ENCODE results near the gene NUPR1.
A peak's percentile ranks its signal among the peaks of the same experiment; 100 is the strongest.
"Not testable (repeated sequence)": the region's sequence is repeated elsewhere in the genome, so short reads cannot be mapped to it uniquely, and the experiment has no call there.

NUPR1 gene

DNA sequence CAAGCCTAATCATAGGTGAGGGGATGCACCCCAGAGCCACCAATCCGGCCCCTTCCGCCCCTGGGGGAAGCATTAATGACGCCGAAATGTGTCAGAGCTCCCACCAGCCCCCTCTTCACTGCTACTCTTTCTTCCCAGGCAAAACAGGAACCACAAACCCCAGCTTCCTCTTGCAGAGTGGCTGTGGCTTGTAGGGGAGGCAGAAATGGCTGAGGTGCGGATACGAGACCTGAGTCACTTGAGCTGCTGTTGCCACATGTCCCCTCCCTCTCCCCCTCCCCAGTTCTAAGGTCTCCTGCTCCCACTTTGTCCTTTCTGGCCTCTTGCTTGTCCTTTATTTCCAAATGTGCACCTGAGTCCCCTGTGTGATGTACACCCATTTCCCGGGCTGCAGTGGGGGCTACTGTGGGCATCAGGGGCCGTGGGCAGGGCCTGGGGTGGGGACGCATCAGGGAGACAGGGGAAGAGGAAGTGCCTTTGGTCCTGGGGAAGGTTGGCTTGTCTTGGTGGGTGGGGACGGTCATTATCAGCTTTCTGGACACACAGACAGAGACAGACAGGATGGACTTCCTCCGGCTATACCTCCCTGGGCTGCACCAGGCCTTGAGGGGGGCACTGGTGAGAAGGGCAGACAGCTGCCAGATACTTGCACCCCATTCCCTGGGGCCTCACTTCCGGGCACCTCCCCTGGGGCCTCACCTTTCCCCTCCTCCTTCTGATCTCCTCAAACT, 44.5 kb downstream of the NUPR1 start, which contains the start of gene APOBR:
Gene APOBR, plus strand, starts transcription at position 523 of the 731 bp plus-strand sequence. Its CDS starts 39 bp downstream, at position 562.
- no peaks in the 10 kb centered on the region for H3K9me3 ChIP-seq
- no peaks in the 10 kb centered on the region for H3K4me1 ChIP-seq
- no peaks in the 10 kb centered on the region for H3K36me3 ChIP-seq
- DNase-seq, result no peak
- H3K27me3 ChIP-seq, result no peaks in the 10 kb centered on the region
- H3K4me3 ChIP-seq (ENCODE audit: low read depth, low read length), result no peak within 1 kb of the TSS
- TF ChIP-seq, protein P1, sequence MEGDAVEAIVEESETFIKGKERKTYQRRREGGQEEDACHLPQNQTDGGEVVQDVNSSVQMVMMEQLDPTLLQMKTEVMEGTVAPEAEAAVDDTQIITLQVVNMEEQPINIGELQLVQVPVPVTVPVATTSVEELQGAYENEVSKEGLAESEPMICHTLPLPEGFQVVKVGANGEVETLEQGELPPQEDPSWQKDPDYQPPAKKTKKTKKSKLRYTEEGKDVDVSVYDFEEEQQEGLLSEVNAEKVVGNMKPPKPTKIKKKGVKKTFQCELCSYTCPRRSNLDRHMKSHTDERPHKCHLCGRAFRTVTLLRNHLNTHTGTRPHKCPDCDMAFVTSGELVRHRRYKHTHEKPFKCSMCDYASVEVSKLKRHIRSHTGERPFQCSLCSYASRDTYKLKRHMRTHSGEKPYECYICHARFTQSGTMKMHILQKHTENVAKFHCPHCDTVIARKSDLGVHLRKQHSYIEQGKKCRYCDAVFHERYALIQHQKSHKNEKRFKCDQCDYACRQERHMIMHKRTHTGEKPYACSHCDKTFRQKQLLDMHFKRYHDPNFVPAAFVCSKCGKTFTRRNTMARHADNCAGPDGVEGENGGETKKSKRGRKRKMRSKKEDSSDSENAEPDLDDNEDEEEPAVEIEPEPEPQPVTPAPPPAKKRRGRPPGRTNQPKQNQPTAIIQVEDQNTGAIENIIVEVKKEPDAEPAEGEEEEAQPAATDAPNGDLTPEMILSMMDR (IDR thresholded peaks at IDR 0.05; ENCODE audit: low read depth, low read length), result no peak

DNA sequence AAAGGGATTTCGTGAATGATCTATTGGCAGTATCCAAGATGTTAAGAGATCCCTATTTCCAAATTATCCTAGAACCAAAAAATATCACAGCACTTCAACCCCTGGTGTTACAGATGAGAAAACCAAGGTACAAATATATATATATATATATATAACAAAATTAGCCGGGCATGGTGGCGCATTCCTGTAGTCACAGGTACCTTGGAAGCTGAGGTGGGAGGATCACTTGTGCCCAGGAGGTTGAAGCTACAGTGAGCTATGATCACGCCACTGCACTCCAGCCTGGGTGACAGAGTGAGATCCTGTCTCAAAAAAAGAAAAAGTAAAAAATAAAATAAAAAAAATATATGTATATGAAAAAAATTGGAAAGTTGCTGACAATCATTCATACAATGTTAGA, 46.3 kb downstream of the NUPR1 start:
- Histone ChIP-seq H3K36me3 (peaks cover 8% of the 10 kb centered on the region; the same call in 1 of the 2 replicates), H3K9me3 (no peaks in the 10 kb centered on the region), H3K4me1 (no peaks in the 10 kb centered on the region), H3K27me3 (no peaks in the 10 kb centered on the region), H3K4me3 (ENCODE audit: low read depth, low read length) (peak overlapping the region; percentile 97)
- TF ChIP-seq, protein P1 (IDR thresholded peaks at IDR 0.05; ENCODE audit: low read depth, low read length), result no peak
- no peak for DNase-seq

DNA sequence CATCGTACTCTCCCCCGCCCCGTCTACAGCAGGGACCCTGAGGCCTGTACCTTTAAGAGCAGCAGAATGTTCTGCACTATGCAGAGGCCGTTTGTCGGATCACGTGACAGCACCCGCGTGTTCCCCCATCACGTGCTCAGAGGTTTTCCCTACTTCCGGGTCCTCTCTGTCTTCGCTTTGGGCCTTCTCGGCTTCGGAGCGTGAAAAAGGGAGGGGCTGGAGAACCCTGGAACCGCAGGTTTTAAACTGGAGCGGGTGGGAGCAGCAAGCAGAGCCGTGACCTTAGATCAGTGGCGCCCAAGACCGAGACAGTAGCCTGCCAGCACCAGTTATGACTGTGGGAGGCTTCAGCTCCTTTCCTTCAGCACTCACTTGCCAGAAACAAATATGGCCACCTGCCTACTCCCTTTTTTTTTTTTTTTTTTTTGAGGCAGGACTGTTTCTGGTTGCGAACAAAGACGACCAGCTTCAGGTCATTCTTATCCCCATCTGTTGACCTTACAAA, 46.8 kb downstream of the NUPR1 start, which contains the start of gene CLN3:
Gene CLN3, minus strand, starts transcription at position 105 of the 505 bp plus-strand sequence. CDS start 315 bp downstream, outside the sequence.
- peak; percentile 92 for DNase-seq
- TF ChIP-seq, protein P1 (IDR thresholded peaks at IDR 0.05; ENCODE audit: low read depth, low read length), result no peak
- no peaks in the 10 kb centered on the region for H3K4me1 ChIP-seq
- no peaks in the 10 kb centered on the region for H3K27me3 ChIP-seq
- peaks cover 8% of the 10 kb centered on the region; the same call in 1 of the 2 replicates for H3K36me3 ChIP-seq
- peak within 1 kb of the TSS; percentile 97 for H3K4me3 ChIP-seq (ENCODE audit: low read depth, low read length)
- no peaks in the 10 kb centered on the region for H3K9me3 ChIP-seq

DNA sequence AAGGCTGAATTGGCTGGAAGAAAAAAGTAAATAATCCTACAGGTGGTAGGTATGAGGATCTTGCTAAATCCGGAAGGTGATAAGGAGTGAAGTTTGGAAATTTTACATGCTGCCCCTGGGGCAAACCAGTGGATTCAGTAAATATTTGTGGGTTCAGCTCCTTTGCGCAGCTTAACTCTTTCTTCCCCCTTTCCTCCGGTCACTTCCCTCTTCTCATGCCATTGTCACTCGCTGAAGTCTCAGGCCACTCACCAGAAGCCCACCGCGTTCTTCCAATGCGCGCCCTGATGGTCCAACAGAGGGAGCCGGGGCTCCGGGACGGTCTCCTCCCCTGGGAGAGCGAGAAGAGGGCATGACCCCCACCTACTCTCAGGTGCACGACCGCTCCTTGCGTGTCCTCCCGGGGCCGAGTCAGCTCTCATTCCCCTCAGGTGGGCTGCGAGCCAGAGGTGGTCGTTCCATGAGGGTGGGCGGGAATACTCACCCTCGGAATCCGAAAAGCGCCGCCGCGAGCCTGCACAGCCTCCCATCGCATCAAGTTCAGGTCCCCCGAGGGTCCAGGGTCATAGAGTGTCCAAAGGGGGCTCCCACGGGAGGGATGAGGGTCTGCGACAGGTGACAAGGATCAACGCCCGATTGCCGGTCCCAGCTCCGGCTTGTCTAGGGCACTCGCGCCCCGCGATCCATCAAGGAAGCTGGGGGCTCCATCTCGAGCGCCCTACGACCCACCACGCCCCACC, 47.4 kb downstream of the NUPR1 start:
- no peaks in the 10 kb centered on the region for H3K4me1 ChIP-seq
- H3K36me3 ChIP-seq, result peaks cover 8% of the 10 kb centered on the region; the same call in 1 of the 2 replicates
- TF ChIP-seq, protein P1 (IDR thresholded peaks at IDR 0.05; ENCODE audit: low read depth, low read length), result peak; percentile 25; the same call in 1 of the 2 replicates
- H3K4me3 ChIP-seq (ENCODE audit: low read depth, low read length), result peak overlapping the region; percentile 97
- DNase-seq, result peak; percentile 33
- no peaks in the 10 kb centered on the region for H3K27me3 ChIP-seq
- no peaks in the 10 kb centered on the region for H3K9me3 ChIP-seq

DNA sequence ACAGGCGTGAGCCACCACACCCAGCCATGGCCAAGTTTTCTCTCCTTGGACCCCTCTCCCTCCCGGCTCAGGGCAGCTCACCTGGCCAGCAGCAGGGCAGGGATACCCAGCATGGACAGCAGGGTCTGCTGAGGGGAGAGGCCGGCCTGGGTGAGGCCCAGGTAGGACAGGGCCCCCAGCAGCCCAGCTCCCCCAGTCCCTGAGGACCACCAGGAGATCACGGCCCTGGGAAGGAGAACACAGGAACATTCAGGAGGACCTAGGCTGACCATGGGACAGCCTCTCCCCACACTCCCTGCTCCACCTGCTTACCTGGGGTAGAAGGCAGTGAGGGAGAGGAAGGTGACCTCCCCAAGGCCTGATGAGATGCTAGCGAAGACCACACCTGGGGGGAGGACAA, 52.5 kb downstream of the NUPR1 start:
- DNase-seq, result no peak
- no peaks in the 10 kb centered on the region for H3K9me3 ChIP-seq
- H3K4me1 ChIP-seq, result no peaks in the 10 kb centered on the region
- no peaks in the 10 kb centered on the region for H3K27me3 ChIP-seq
- TF ChIP-seq, protein P1 (IDR thresholded peaks at IDR 0.05; ENCODE audit: low read depth, low read length), result no peak
- peaks cover 17% of the 10 kb centered on the region for H3K36me3 ChIP-seq
- no peak overlapping the region for H3K4me3 ChIP-seq (ENCODE audit: low read depth, low read length)

DNA sequence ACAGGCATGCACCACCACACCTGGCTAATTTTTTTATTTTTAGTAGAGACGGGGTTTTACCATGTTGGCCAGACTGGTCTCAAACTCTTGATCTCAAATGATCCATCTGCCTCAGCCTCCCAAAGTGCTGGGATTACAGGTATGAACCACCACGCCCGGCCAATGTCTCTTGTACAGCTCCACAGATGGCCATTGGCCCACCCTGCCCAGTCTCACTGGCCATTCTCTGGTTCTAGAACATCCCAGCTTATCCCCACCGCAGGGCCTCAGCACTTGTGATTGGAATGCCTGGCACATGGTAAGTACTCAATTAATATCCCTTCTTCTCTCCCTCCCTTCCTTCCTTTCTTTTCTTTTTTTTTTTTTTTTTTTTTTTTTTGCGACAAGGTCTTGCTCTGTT, 55.4 kb downstream of the NUPR1 start:
- H3K27me3 ChIP-seq; H3K4me3 ChIP-seq (ENCODE audit: low read depth, low read length); H3K36me3 ChIP-seq; DNase-seq; H3K9me3 ChIP-seq; H3K4me1 ChIP-seq: not testable (repeated sequence)
